IgD-negative memory B cell (primary cell): ENCODE data around the gene PPIB. TPM values are rescaled to one million over a fixed set of nuclear protein-coding genes. Genes with fewer than 3 reads are reported as not detected.

Source experiments
- H3K27ac Mint-ChIP-seq, 3 donors: one replicate each; pipeline ENCODE4 v1.8.0; 2020 to 2022; ENCODE audit warnings: mild to moderate bottlenecking in 3 of 3, mixed read lengths in 3 of 3, moderate library complexity in 1 of 3
- H3K27me3 Mint-ChIP-seq: one replicate; pipeline ENCODE4 v1.8.0; 2021; ENCODE audit warnings: mixed read lengths
- H3K36me3 Mint-ChIP-seq: one replicate; pipeline ENCODE4 v1.8.0; 2020; ENCODE audit warnings: mild to moderate bottlenecking, mixed read lengths
- H3K4me1 Mint-ChIP-seq, 3 donors: one replicate each; pipeline ENCODE4 v1.8.0; 2020 to 2022; ENCODE audit warnings: mixed read lengths in 3 of 3, mild to moderate bottlenecking in 1 of 3
- H3K4me3 Mint-ChIP-seq, 4 donors: one replicate each; pipeline ENCODE4 v1.8.0; 2020 to 2022; ENCODE audit warnings: mild to moderate bottlenecking in 4 of 4, mixed read lengths in 4 of 4, moderate library complexity in 3 of 4
- H3K9me3 Mint-ChIP-seq, 3 donors: one replicate each; pipeline ENCODE4 v1.8.0; 2020 to 2021; ENCODE audit warnings: mixed read lengths in 3 of 3, mild to moderate bottlenecking in 1 of 3
- polyA plus RNA-seq: library from polyadenylated mRNA; unstranded; fragments of 300-500 nt; fragmentation: Illumina TruSeq; gene quantifications from one replicate; pipeline ENCODE4 v1.2.3, GENCODE V29; 2021

PPIB gene
- polyA plus RNA-seq, result 591 TPM

- peaks cover 8% of the 10 kb centered on the region for H3K36me3 Mint-ChIP-seq
- H3K27ac Mint-ChIP-seq, result peak within 1 kb of the TSS; percentile 69 to 99 (median 95)
- peak within 1 kb of the TSS; percentile 75 to 97 (median 92) for H3K4me3 Mint-ChIP-seq
- no peaks in the 10 kb centered on the region for H3K9me3 Mint-ChIP-seq
- no peaks in the 10 kb centered on the region for H3K27me3 Mint-ChIP-seq
- H3K4me1 Mint-ChIP-seq, result peaks cover 36 to 50% (median 43%) of the 10 kb centered on the region in 3 donors
These were observed at the start of gene PPIB for GRCh38 chr15:64162869-64163658. PPIB (minus strand) TSS chr15:64163022; CDS start chr15:64162986, 36 bp downstream.

GRCh38 chr15:64211696-64212095, 48.9 kb upstream of the PPIB start:
- Mint-ChIP-seq H3K36me3 (no peaks in the 10 kb centered on the region), H3K27me3 (no peaks in the 10 kb centered on the region), H3K9me3 (no peaks in the 10 kb centered on the region), H3K4me1 (no peaks in the 10 kb centered on the region), H3K4me3 (no peak overlapping the region), H3K27ac (no peak overlapping the region)

DNA sequence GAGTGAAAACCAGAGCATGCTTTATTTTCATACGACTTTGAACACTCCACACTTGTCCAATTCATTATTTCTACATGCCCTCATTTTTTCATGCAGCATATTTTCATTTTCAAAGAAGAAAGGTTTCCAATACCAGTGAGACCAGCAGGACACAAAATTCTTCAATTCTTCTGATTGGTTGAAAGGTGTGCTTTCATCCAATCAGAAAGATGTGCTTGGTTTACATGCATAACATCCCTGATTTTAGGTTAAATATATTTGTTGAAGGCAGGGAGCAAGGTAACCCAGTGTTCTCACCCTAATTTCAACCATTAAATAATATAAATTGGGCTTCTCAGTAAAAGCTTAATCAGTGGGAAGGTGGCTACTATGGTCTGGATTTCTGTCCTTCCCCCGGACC, 47.5 kb upstream of the PPIB start:
- Mint-ChIP-seq H3K36me3 (peaks cover 2% of the 10 kb centered on the region), H3K9me3 (no peaks in the 10 kb centered on the region), H3K27ac (no peak overlapping the region), H3K4me3 (no peak overlapping the region), H3K27me3 (no peaks in the 10 kb centered on the region), H3K4me1 (no peaks in the 10 kb centered on the region)

DNA sequence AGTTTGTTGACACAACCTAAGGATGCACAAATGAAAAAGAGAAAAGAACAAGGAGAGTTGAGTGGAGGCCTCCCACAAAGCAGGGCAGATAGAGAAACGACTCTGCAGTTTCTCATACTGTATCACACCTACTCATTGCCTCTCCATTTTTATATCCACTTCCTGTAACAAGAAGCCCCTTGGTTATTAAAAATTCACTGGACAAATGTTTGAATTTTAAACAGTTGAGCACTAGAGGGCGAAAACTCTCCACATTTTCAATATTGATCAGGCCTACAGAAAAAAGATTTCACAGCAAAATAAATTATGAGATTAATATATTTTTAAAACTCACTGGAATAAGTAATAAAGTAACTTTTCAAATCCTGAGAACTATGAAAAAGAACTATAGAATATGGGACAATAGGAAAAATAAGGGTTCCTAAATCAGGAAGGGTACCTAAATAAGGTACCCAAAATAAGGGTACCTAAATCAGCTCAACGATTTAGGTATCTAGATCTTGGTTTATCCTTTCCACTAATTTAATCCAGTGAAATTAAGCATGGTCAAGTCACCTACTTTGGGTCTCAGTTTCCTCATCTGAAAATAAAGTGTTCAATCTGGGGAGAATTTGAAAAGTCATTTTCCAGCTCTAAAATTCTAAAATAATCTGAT, 47.0 kb upstream of the PPIB start:
- Mint-ChIP-seq H3K9me3 (no peaks in the 10 kb centered on the region), H3K27me3 (no peaks in the 10 kb centered on the region), H3K27ac (no peak overlapping the region), H3K4me3 (no peak overlapping the region), H3K36me3 (peaks cover 2% of the 10 kb centered on the region), H3K4me1 (no peaks in the 10 kb centered on the region)

DNA sequence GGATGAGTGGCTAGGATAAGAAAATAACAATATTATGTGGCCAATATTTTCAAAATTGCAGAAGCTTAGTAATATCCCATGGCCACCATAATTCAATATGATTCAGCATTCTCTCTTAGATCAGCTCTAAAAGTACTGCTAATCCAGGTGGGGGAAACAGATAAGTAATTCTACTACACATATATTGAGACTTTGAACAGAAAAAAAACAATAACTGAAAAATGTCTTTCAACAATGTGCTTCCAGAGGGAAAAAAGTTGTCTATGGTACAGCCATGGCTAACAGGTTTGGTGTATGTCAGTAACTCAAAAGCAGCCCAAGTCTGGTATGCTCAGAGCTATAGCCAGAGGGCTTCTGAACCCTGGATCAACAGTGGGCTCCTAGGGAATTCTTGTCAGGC, 42.4 kb upstream of the PPIB start:
- no peak overlapping the region for H3K27ac Mint-ChIP-seq
- no peak overlapping the region for H3K4me3 Mint-ChIP-seq
- H3K4me1 Mint-ChIP-seq, result no peaks in the 10 kb centered on the region
- no peaks in the 10 kb centered on the region for H3K9me3 Mint-ChIP-seq
- H3K27me3 Mint-ChIP-seq, result no peaks in the 10 kb centered on the region
- peaks cover 6% of the 10 kb centered on the region for H3K36me3 Mint-ChIP-seq

- Mint-ChIP-seq H3K27me3 (no peaks in the 10 kb centered on the region), H3K36me3 (peaks cover 5% of the 10 kb centered on the region), H3K4me3 (no peak overlapping the region), H3K27ac (no peak overlapping the region), H3K4me1 (peaks cover 0 to 1% (median 0%) of the 10 kb centered on the region in 3 donors), H3K9me3 (no peaks in the 10 kb centered on the region)
These were observed 34.6 kb upstream of the PPIB start for GRCh38 chr15:64197425-64197824.

DNA sequence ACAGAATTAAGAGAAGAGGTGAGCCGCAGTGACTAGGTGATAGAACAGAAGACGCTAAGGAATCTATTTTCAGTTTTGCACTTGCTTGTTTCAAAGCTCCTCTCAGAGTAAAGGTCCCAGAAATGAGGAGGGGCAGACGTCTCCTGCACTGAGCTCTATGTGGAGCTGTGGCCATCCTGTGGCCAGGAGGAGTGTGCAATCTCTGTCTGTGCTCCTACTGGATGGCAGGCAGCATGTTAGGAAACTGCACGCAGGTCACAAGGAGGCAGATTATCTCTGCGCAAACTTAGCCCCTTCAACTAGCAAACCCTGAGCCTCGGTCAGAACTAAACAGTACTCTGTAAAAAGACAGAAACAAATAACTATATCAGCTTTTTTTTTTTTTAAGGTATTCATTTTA, 31.1 kb upstream of the PPIB start:
- Mint-ChIP-seq H3K9me3 (no peaks in the 10 kb centered on the region), H3K27ac (no peak overlapping the region), H3K27me3 (no peaks in the 10 kb centered on the region), H3K4me1 (peaks cover 0 to 1% (median 0%) of the 10 kb centered on the region in 3 donors), H3K4me3 (no peak overlapping the region), H3K36me3 (peaks cover 2% of the 10 kb centered on the region)

GRCh38 chr15:64191971-64192830, 29.4 kb upstream of the PPIB start:
- Mint-ChIP-seq H3K9me3 (no peaks in the 10 kb centered on the region), H3K4me3 (no peak overlapping the region), H3K27me3 (no peaks in the 10 kb centered on the region), H3K4me1 (peaks cover 0 to 2% (median 1%) of the 10 kb centered on the region in 3 donors), H3K27ac (no peak overlapping the region), H3K36me3 (peaks cover 4% of the 10 kb centered on the region)

DNA sequence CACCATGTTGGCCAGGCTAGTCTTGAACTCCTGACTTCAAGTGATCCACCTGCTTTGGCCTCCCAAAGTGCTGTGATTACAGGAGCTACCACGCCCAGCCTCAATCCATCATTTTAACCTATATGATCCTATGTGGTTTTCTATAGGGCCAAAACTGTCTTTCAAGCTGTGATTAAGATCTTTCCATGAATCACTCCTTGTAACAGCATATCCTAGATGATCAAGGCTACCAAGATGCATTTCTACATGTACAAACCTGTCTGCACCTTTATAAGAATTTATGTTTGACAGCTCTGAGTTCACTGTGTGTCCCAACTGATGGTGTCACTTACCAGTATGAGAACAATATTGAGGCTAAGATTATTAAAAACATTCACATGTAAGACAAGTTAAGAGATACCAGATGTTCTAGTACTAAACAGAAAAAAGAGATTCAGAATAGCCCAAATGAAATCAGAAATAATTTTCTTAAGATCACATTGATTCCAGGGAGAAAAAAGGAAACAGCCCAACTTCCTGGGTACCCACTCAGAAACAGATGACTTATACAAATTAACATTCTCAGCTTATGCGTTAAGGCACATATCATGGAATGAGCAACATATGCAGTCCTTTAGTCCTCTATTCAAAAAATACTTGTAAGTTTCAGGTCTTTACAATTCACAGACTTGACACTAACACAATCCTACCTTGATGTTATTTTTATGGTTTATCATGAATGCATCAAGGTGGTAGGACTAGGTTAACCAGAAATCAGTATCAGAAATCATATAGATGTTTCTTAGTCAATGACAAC, 24.8 kb upstream of the PPIB start:
- no peak overlapping the region for H3K27ac Mint-ChIP-seq
- no peaks in the 10 kb centered on the region for H3K9me3 Mint-ChIP-seq
- no peaks in the 10 kb centered on the region for H3K27me3 Mint-ChIP-seq
- peaks cover 2% of the 10 kb centered on the region for H3K36me3 Mint-ChIP-seq
- H3K4me1 Mint-ChIP-seq, result peaks cover 0 to 2% (median 0%) of the 10 kb centered on the region in 3 donors
- no peak overlapping the region for H3K4me3 Mint-ChIP-seq

GRCh38 chr15:64185146-64185911, 22.5 kb upstream of the PPIB start:
- Mint-ChIP-seq H3K36me3 (peaks cover 2% of the 10 kb centered on the region), H3K27me3 (no peaks in the 10 kb centered on the region), H3K4me3 (peak overlapping the region in 1 of 4 donors; percentile 17), H3K4me1 (peaks cover 8 to 11% (median 10%) of the 10 kb centered on the region in 3 donors), H3K27ac (peak overlapping the region in 1 of 3 donors; percentile 55), H3K9me3 (no peaks in the 10 kb centered on the region)

- H3K4me1 Mint-ChIP-seq, result peaks cover 12 to 17% (median 17%) of the 10 kb centered on the region in 3 donors
- H3K4me3 Mint-ChIP-seq, result no peak overlapping the region
- H3K27me3 Mint-ChIP-seq, result no peaks in the 10 kb centered on the region
- H3K27ac Mint-ChIP-seq, result peak overlapping the region in 1 of 3 donors; percentile 57
- no peaks in the 10 kb centered on the region for H3K9me3 Mint-ChIP-seq
- peaks cover 2% of the 10 kb centered on the region for H3K36me3 Mint-ChIP-seq
These were observed 20.1 kb upstream of the PPIB start for GRCh38 chr15:64182859-64183370.

- Mint-ChIP-seq H3K36me3 (no peaks in the 10 kb centered on the region), H3K4me1 (peaks cover 12 to 17% (median 17%) of the 10 kb centered on the region in 3 donors), H3K27me3 (no peaks in the 10 kb centered on the region), H3K9me3 (no peaks in the 10 kb centered on the region), H3K4me3 (peak overlapping the region; percentile 27 to 81 (median 56)), H3K27ac (peak overlapping the region; percentile 57 to 92 (median 69))
These were observed 17.5 kb upstream of the PPIB start for GRCh38 chr15:64180235-64180824.
